Measurements from ENCODE around the gene SYCN.
"Not testable (repeated sequence)": the region's sequence is repeated elsewhere in the genome, so short reads cannot be mapped to it uniquely, and the experiment has no call there.

DNA sequence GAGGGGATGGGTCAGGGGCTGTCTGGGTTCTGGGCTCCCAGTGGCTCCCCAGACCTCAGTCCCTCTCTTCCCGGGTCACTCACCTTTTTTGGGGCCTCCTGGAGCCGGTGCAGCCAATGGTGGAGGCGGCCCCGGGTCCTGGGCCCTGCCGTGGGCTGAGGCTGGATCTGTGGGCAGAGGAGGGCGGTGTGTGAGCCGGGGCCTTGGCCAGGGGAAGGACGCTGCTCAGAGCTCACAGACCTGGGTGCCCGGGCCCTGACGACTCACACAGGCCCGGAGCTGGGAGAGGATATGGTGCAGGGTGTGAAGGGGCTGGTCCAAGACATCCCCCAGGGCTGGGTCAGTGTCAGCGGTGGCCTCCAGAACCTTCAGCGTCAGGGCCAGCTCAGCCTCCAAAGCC lies 39.7 kb upstream of the SYCN start:
- TF ChIP-seq, protein P1, sequence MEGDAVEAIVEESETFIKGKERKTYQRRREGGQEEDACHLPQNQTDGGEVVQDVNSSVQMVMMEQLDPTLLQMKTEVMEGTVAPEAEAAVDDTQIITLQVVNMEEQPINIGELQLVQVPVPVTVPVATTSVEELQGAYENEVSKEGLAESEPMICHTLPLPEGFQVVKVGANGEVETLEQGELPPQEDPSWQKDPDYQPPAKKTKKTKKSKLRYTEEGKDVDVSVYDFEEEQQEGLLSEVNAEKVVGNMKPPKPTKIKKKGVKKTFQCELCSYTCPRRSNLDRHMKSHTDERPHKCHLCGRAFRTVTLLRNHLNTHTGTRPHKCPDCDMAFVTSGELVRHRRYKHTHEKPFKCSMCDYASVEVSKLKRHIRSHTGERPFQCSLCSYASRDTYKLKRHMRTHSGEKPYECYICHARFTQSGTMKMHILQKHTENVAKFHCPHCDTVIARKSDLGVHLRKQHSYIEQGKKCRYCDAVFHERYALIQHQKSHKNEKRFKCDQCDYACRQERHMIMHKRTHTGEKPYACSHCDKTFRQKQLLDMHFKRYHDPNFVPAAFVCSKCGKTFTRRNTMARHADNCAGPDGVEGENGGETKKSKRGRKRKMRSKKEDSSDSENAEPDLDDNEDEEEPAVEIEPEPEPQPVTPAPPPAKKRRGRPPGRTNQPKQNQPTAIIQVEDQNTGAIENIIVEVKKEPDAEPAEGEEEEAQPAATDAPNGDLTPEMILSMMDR (IDR thresholded peaks at IDR 0.05 in 2 of 3, conservative IDR thresholded peaks at IDR 0.05 in 1 of 3; ENCODE audit: borderline replicate concordance in 1 of 3, insufficient read depth in 1 of 3, low read depth in 2 of 3, low read length in 2 of 3): not testable (repeated sequence)
- not testable (repeated sequence) for TF ChIP-seq EZH2 (IDR thresholded peaks at IDR 0.05); ZNF274 (IDR thresholded peaks at IDR 0.05; ENCODE audit: low read depth, low read length); EZH2phosphoT487 (IDR thresholded peaks at IDR 0.05; ENCODE audit: borderline replicate concordance)

Data from HCT116 (cell line).